Stimulated activated CD8-positive, alpha-beta memory T cell treated with anti-CD3 and anti-CD28 coated beads, Interleukin-4, amount 100 ng/mL, for 48 hours (primary cell): Measurements from ENCODE around the gene HIBADH.
"Not testable (repeated sequence)": the region's sequence is repeated elsewhere in the genome, so short reads cannot be mapped to it uniquely, and the experiment has no call there.

ENCODE experiments used
- DNase-seq: peaks from one replicate; pipeline ENCODE4 v3.0.0-alpha.2; 2020

HIBADH gene

DNA sequence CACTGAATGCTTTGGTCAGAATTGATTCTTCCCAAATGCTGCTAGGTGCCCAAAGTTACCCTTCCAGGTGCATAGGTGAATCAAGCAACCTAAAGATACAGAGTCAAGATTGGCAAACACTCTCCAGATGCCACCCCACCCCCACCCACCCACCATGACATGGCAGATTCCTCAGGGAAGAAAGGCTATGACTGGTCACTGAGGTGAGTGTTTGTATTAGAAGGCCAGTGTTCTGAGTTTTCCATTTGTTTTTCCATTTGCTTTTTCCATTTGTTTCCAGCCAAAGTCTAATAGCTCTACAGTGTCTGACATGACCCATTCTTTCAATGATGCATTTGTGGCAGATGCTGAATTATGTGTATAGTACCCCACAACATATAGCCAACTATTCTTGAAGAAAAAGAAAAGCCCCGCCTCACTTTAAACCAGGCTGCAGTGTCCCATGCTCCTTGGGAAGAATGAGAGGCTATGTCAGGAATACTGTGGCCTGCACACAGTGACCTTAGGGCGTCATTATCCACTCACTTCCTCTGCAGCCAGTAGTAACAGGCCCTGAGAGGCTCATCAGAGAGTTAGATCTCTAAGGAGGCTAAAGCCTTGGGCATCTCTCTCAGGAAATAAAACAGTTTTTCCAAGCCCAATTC, 16.1 kb upstream of the HIBADH start:
- no peak for DNase-seq

- no peak for DNase-seq
These were observed 15.4 kb upstream of the HIBADH start for GRCh38 chr7:27677912-27678612.

DNA sequence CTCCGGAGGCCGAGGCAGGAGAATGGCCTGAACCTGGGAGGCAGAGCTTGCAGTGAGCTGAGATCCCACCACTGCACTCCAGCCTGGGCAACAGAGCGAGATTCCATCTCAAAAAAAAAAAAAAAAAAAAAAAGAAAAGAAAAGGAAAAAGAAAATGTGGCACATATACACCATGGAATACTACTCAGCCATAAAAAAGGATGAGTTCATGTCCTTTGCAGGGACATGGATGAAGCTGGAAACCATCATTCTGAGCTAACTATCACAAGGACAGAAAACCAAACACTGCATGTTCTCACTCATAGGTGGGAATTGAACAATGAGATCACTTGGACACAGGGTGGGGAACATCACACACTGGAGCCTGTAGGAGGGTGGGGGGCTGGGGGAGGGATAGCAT, 11.4 kb upstream of the HIBADH start:
- not testable (repeated sequence) for DNase-seq

DNA sequence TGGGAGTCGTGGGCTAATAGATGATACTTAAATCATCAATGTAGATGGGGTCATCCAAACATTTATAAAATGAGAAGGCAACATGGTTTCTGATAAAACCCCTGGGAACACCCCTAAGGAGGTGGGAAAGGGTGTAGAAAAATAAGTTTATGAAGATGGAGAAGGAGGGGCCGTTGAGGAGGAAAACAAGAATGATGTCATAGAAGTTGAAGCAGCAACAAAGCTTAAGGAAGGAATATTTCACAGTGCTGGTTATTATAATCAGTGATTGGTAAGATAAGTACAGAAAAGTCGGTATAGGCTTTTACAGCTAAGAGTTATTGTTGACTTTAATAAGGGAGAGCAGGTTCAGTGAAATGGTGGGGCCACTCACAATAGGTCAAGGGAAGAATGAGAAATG, 9.0 kb upstream of the HIBADH start:
- no peak for DNase-seq

- DNase-seq, result no peak
These were observed 8.0 kb upstream of the HIBADH start for GRCh38 chr7:27670676-27671075.

DNA sequence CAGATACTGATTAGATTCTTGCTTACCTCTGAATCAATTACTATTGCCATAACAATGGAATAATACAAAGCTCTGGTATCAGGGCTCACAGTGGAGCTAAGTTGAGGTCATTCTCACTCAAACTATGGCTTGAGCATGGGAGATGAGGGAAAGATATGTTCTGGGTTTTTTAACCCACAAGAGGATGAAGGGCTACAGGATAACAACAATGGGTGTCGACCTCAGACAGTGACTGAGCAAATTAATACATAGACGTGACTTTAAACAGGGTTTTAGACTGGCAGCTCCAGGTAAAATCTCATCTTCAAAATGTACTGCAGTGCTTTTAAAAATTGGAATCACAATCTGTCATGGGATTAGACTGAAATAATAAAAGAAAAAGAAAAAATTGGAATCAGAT, 7.5 kb upstream of the HIBADH start:
- no peak for DNase-seq

- no peak for DNase-seq
These were observed 2.8 kb upstream of the HIBADH start for GRCh38 chr7:27665531-27665930.

GRCh38 chr7:27663989-27664331, 1.3 kb upstream of the HIBADH start:
- DNase-seq, result no peak

- DNase-seq, result no peak
These were observed 733 bp downstream of the HIBADH start for GRCh38 chr7:27661811-27662489.

- DNase-seq, result no peak
These were observed 6.0 kb downstream of the HIBADH start for GRCh38 chr7:27656724-27657123.

- DNase-seq, result no peak
These were observed 7.5 kb downstream of the HIBADH start for GRCh38 chr7:27655184-27655583.

DNA sequence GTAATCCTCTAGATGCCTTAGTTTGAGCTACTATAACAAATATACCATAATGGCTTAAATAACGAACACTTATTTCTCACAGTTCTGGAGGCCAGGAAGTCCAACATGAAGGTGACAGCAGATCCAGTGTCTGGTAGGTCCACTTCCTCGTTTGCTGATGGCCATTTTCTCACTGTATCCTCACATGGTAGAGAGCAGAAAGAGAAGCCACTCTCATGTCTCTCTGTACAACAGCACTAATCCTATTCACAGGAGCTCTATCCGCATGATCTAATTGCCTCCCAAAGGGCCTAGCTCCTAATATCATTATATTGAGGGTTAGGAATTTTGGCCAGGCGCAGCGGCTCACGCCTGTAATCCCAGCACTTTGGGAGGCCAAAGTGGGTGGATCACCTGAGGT, 10.2 kb downstream of the HIBADH start:
- no peak for DNase-seq

- DNase-seq, result no peak
These were observed 11.0 kb downstream of the HIBADH start for GRCh38 chr7:27651702-27652101.

DNA sequence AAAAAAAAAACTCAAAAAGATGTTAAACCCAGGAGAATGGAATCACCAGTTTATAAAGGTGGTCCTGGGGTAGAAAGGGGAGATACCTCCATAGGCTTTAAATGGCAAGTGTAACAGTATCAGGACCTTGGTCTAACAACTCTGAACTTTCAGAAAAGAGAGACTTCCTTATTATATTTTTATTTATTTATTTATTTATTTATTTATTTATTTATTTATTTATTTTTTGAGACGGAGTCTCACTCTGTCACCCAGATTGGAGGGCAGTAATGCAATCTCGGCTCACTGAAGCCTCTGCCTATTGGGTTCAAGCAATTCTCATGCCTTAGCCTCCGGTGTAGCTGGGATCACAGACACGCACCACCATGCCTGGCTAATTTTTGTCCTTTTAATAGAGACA, 12.4 kb downstream of the HIBADH start:
- no peak for DNase-seq

GRCh38 chr7:27647489-27647888, 15.2 kb downstream of the HIBADH start:
- DNase-seq, result no peak

DNA sequence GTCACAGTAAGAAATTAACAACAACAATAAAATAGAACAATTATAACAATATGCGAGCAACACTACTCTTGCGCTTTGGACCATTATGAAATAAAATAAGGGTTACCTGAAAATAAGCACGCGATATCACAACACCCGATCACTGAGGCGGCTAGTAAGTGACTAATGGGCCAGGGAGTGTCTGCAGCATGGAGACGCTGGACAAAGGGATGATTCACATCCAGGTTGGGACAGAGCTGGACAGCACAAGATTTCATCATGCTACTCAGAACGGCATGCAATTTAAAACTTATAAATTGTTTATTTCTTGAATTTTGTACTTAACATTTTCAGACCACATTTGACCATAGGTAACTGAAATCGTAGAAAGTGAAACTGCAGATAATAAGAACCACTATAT, 15.6 kb downstream of the HIBADH start:
- no peak for DNase-seq

GRCh38 chr7:27642271-27642670, 20.4 kb downstream of the HIBADH start:
- DNase-seq, result no peak

DNA sequence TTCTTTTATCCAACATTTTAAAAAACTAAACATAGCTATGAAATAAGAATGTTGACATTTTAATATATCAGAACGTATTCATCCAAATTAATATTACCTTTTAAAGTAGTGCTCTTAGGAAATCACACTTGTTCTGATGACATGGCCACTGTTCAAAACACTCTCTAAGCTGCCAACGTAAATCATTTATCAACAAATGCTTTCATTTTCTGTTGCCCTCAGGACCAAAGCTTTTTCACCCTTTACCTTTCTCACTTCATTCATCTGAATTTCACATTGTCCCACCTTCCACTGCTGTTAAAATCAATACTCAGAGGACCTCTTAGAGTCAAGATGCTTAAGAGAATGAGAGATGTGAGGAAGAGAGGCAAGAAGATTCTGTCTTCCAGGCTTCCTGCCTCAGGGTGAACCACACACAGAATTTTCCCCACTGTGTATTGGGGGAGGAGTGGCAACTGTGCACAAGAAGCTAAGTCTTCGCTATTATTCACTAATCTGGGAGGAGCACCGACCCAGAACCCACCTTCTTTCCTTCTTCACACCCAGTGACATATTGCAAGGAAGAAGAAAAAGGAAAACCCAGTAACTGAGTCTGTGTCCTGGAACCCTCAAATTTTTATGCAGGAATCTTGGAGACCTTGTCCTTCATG, 21.0 kb downstream of the HIBADH start:
- DNase-seq, result no peak

DNA sequence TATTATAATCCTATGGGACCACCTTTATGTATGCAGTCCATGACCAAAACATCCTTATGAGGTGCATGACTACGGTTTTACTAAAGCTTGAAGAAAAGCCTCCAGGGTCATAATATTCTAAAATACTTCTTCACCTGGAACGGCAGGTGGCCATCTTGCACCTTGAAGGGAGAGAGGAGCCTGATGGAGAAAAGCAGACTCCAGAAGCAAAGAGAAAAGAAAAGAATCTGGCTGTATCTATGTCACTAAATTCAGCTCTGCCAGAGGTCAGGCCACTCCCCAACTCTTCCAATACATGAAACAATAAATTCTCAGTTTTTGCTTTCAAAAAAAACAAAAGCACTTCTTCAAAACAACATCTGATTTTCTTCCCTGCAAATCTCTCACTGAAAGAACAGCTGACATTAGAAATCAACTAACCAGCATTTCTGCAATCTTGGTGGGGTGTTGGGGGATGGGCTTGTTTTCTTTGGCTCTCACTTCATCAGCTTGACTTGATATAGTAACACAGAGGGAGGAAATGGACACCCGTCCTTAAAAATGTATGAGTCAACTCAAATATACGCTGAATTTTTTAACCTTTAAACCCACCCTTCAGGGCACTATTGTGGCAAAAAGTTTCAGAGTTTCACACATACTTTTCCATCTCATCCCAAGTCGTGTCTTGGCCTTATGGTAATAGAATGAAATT, 21.7 kb downstream of the HIBADH start:
- DNase-seq, result no peak

- DNase-seq, result no peak
These were observed 22.8 kb downstream of the HIBADH start for GRCh38 chr7:27639851-27640250.

DNA sequence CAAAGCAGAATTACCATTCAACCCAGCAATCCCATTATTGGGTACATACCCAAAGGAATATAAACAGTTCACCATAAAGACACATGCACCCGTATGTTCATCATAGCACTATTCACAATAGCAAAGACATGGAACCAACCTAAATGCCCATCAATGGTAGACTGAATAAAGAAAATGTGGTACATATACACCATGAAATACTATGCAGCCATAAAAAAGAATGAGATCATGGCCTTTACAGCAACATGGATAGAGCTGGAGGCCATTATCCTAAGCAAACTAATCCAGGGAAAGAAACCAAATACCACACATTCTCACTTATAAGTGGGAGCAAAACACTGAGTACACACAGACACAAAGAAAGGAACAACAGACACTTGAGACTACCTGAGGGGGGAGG, 23.6 kb downstream of the HIBADH start:
- DNase-seq, result not testable (repeated sequence)

DNA sequence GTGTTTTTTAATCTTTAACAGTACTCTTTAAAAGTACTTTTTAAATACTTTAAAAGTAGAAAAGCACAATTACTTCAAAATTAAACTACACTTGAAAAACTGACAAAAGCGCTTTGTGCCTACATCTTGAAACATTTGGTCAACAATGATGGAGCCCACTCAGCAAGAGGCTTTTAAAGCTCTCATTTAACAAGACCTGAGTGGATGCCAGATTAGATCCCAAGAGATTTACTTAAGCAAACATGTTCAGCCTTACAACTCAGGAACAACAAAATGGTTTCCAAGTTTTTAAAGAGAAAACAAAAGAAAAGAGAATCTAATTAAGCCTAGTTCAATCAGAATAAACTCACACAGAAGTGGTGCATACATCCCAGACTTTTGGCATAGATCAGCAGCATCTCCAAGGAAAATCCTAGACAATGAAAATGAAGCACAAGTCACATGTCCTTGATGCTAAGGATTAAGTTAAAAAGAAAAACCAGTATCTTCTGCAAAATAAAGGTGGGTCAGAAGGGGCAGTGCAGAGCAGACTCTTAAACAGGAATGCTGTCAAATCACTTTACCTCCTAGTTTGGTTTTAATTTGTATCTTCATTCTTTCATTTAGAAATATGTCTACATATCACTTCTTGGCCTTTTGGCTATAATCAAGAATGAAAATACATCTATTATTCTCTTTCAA, 26.2 kb downstream of the HIBADH start:
- DNase-seq, result no peak

DNA sequence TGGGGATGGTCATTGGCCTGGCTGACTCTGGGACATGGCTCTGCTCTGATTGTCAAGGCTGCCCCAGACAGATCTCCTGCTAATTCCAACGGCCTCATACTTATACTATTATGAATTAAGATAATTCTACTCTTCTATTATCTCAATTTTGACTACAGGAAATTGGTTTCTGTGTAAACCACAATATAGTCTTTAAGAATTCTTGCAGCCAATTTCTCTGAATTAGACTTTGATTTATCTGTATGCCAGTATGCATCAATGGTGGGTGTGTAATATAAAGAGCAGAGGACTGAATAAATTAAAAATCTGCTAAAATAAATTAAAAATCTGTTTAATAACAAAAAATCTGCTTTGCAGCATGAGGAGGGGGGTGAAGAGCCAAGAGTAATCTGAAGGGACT, 27.0 kb downstream of the HIBADH start:
- DNase-seq, result no peak
